GM21390 (cell line): ENCODE results near the gene FBLL1.
"Not testable (repeated sequence)": the region's sequence is repeated elsewhere in the genome, so short reads cannot be mapped to it uniquely, and the experiment has no call there.

Source experiments
- ATAC-seq: cut with Tn5 transposase; IDR thresholded peaks from one replicate; pipeline ENCODE4 v1.9.1; 2021; ENCODE audit not compliant: unreplicated experiment

Gene FBLL1

DNA sequence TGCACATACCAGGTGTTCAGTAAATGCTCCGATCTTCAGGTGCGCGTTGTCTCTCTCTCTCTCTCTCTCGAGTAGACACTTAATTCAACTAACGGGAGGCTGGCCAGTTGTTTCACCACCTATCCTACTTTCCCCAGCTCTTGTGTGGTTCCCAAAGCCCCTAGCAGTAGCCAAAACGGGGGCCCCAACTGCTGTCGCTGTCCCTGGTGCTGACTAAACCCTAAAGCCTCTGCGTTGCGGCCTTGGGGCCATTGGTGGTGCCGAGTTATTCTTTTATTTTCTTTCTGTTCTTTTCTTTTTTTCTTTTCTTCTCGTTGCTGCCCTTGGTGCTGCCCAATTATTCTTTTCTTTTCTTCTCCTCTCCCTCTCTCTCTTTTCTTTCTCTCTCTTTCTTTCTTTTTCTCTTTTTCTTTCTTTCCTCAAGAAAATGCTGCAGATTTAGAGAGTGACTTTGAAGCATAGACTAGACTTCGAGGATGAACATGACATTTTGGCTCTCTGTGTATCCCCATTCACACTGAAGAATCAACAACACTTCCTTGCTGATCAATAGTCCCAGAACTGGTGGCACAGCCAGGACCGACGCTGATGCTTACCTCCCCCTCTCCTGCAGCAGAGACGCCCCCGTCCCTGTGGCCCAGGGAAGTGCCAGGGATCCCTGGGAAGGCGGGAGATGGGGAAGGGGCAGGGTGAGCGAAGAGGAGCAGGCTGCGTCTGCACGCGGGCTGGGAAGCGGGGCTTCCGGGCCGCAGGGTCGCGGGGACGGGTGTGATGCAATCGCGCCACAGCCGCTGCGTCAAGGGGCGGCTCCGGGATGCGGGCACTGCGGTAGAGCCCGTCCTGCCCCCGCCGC lies at the start of gene FBLL1:
Gene FBLL1, plus strand, starts transcription at position 785 of the 853 bp plus-strand sequence. CDS start 200 bp downstream, outside the sequence.
- no peak for ATAC-seq

DNA sequence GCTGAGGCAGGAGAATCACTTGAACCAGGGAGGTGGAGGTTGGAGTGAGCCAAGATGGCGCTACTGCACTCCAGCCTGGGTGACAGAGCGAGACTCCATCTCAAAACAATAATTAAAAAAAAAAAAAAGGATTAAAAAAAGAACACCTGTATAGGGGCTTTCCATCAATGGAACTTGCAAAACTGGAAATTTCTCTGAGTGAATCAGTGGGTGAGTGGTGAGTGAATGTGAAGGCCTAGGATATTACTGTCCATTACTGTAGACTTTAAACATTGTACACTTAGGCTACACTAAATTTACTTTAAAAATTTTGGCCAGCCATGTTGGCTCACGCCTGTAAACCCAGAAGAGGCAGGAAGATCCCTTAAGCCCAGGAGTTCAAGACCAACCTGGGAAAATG lies 48.5 kb upstream of the FBLL1 start:
- ATAC-seq = no peak

GRCh38 chr5:168481330-168481788 lies 47.7 kb upstream of the FBLL1 start:
- ATAC-seq = peak; percentile 95

GRCh38 chr5:168482361-168482760 lies 46.7 kb upstream of the FBLL1 start:
- ATAC-seq = no peak

DNA sequence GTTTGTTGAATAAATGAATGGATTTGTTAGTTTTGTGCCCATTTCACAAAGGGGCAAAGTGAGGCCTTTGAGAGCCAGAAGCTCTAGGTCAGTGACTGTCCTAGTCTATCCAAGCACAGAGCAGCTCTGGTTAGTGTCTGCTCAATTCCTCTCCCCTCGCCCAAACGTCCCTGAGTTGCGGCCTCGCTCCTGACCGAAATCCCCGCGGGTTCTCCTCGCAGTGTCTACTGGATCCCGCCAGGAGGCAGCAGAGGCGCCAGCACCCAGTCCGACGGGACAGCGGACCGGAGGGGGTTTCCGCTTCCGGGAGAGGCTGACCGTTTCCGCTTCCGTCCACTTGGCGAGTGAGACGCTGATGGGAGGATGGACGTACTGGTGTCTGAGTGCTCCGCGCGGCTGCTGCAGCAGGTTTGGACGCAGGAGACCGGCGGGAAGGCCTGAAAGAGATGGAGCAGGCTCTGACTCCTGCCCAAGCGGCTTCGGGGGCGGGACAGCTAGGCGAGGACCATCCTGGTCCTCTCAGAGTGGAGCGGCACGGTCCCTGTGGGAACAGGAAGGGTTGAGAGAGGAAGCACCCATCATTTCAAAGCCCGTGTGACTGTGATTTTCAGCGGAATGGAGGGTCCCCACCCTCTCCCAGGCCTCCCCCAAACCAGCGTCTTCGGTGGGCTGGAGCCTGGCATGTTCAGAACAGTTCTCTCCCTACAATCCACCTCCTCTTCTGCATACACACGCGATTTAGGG lies 42.8 kb upstream of the FBLL1 start, which contains the start of gene RARS1:
Gene RARS1, plus strand, starts transcription at position 336 of the 744 bp plus-strand sequence. Its CDS starts 28 bp downstream, at position 364.
- ATAC-seq = peak; percentile 74

DNA sequence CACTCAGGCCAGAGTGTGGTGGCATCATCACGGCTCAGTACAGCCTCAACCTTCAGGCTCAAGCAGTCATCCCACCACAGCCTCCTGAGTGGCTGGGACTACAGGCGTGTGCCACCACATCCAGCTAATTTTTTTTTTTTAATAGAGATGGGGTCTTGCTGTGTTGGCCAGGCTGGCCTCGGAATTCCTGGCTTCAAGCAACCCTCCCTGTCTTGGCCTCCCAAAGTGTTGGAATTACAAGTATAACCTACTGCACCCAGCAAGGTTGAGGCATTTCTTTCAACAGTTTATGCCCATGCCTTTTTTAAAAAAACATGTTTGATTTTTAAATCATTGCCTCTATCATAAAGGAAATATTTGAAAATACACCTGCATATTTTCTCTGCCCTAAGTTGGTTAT lies 40.0 kb upstream of the FBLL1 start:
- no peak for ATAC-seq

- no peak for ATAC-seq
Observed at GRCh38 chr5:168494057-168494555, 35.0 kb upstream of the FBLL1 start.

GRCh38 chr5:168502563-168503237 lies 26.4 kb upstream of the FBLL1 start:
- no peak for ATAC-seq

DNA sequence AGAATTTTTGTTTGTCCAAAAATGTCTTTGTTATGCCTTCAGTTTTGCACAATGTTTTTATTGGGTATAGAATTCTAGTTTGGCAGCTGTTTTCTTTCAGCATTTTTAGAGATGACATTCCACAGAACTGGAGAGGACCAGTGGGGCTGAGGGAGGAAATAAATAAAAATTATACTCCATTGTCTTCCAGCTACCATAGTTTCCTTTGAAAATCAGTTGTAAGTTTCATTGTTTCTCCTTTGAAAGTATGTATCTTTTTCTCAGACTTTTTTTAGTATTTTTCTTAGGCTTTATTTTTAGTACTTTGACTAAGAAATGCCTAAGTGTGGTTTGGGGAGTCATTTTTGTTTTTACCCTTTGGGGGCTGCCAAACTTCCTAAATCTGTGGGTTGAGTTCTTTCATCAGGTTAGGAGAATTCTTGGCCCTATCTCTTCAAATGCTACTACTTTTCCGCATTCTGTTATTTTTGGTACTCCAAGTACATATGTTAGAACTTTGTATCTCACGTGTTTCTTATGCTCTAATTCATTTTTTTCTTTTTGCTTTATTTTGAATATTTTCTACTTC lies 15.2 kb upstream of the FBLL1 start:
- ATAC-seq = no peak

- no peak for ATAC-seq
Observed at GRCh38 chr5:168525856-168526255, 3.2 kb upstream of the FBLL1 start.

DNA sequence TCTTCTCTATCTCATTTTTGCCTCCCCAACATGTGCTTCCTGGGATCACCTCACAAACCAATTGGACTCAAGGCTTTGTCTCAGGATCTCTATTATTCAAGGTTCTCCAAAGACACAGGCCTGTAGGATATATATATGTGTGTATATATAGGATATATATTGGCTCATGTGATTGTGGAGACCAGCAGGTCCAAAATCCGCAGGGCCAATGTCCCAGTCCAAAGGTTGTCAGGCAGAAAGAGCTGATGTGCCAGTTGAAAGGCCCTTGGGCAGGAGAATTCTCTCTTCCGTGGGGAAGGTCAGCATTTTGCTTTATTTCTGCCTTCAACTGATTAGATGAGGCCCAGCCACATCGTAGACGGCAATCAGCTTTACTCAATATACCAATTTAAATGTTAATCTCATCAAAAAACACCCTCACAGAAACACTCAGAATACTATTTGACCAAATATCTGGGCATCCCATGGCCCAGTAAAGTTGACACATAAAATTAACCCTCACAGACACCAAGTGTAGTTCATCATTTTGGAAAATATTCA lies 1.3 kb upstream of the FBLL1 start:
- no peak for ATAC-seq

- ATAC-seq = no peak
Observed at GRCh38 chr5:168529374-168530234, 499 bp downstream of the FBLL1 start.

- ATAC-seq = no peak
Observed at GRCh38 chr5:168530621-168531150, 1.6 kb downstream of the FBLL1 start.

- no peak for ATAC-seq
Observed at GRCh38 chr5:168531191-168531590, 2.1 kb downstream of the FBLL1 start.

DNA sequence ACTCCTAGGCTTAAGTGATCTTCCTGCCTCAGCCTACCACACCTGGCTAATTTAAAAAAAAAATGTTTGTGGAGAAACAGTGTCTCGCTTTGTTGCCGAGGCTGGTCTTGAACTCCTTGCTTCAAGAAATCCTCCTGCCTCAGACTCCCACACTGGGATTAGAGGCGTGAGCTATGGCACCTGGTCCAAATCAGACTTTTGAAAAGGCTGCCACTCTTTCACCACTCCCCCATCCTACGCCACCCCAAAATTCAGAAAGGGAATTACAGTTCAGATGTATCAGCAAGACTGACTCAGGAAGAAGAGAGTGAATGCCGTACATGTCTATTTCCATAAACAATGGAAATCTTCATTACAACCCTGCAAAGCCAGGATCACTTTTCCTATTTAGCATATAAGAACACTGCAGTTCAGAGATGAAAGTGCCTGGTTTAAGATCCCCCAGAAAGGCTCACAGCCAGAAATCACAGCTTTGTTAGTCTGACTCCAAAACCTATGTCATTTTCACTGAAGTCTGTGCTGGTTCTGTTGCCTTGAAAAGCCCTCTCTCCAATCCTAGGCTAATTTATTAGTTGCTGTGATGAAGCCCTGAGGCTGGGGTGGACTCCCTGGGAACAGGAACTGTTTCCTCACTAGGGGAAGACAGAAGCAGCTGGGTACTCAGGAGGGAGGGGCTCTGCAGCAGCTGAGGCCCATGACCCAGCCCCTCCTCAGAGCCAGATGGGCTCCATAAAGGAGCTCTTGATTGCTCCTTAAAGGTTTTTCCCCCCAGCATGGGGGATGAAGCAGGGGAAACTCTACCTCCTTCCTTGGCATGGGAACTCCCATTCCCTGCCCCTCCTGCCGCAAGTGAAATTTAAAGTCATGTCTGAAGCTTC lies 3.1 kb downstream of the FBLL1 start:
- ATAC-seq = no peak

DNA sequence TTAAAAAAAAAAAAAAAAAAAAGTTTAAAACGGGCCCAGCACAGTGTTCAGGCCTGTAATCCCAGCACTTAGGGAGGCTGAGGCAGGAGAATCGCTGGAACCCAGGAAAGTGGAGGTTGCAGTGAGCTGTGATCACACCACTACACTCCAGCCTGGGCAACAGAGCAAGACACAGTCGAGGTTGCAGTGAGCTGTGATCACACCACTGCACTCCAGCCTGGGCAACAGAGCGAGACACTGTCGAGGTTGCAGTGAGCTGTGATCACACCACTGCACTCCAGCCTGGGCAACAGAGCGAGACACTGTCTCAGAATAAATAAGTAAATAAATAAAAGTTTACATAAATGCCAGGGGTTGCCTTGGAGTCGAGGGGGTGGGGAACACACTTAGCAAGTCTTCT lies 5.2 kb downstream of the FBLL1 start:
- ATAC-seq = not testable (repeated sequence)

DNA sequence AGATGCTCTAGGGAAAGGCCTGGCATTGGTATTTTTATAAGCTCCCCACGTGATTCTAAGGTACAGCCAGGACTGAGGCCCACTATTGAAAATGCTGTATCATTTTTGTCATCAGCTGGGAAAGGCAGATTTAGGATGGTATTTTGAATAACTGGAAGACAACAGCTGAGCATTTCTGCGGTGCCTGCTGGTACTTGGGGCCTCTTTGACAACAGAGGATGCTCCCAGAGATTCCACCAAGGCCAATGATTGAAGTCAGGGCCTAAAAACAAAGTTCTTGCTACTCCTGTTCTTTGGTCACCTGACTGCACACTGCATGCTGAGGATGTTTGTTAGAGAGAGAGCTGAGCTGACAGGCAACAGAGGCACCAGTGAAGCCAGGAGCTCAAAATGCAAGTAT lies 8.1 kb downstream of the FBLL1 start:
- ATAC-seq = no peak

DNA sequence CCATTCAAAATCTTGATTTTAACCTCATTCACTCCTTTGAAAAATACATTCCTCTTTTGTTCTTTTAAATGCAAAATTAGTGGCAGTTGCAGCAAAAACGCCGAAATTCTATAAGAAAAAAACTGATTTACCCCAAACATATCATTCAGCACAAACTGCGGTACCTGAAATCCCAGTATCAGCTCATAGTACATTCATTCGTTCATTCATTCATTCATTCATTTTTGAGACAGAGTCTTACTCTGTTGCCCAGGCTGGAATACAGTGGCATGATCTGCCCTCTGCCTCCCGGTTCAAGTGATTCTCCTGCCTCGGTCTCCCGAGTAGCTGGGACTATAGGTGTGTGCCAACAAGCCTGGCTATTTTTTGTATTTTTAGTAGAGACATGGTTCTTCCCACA lies 20.4 kb downstream of the FBLL1 start:
- no peak for ATAC-seq
